Naive thymus-derived CD4-positive, alpha-beta T cell (primary cell): ENCODE results near the gene GSAP. TPM values are rescaled to one million over a fixed set of nuclear protein-coding genes. Genes with fewer than 3 reads are reported as not detected.

ENCODE experiments used
- ATAC-seq: fragments of 150-1000 bp; cut with Tn5 transposase; 2 replicates; pipeline ENCODE4 v1.10.0; 2021; ENCODE audit warnings: mild to moderate bottlenecking, moderate library complexity
- CTCF ChIA-PET: fragments of 350-600 bp; sonication (Branson Sonifier 250); formaldehyde crosslinking; loops from one replicate; lab custom pipeline; 2021; ENCODE audit warnings: antibody characterized with exemption; lab: Charles Lee
- POLR2A ChIA-PET: fragments of 350-600 bp; sonication (Branson Sonifier 250); formaldehyde crosslinking; loops from one replicate; lab custom pipeline; 2021; ENCODE audit warnings: antibody characterized with exemption, inconsistent platforms; lab: Charles Lee
- DNase-seq, 9 donors: peaks; one replicate each; pipeline versions ENCODE4 v3.0.0 to v3.0.0-alpha.2; 2020 to 2022; ENCODE audit warnings: mixed read lengths in 1 of 9
- H3K27ac ChIP-seq: one replicate; pipeline ENCODE4 v1.7.0; 2013; ENCODE audit warnings: mild to moderate bottlenecking, low read depth, low read length, moderate library complexity
- H3K27me3 ChIP-seq, 2 donors: one replicate each; pipeline ENCODE4 v1.7.0; 2013; ENCODE audit warnings: low read length in 2 of 2, mild to moderate bottlenecking in 2 of 2, moderate library complexity in 2 of 2; ENCODE audit not compliant: control insufficient read depth in 2 of 2, insufficient read depth in 2 of 2
- H3K36me3 ChIP-seq, 3 experiments: 1 replicate in 2 of 3; 2 replicates in 1 of 3; pipeline ENCODE4 v1.7.0; 2013; ENCODE audit warnings: low read length in 3 of 3, mild to moderate bottlenecking in 3 of 3, moderate library complexity in 1 of 3; ENCODE audit not compliant: insufficient read depth in 3 of 3, control insufficient read depth in 2 of 3
- H3K4me1 ChIP-seq, 2 donors: one replicate each; pipeline ENCODE4 v1.7.0; 2013; ENCODE audit warnings: low read length in 2 of 2, mild to moderate bottlenecking in 2 of 2, moderate library complexity in 1 of 2; ENCODE audit not compliant: control insufficient read depth in 2 of 2, insufficient read depth in 2 of 2
- H3K4me3 ChIP-seq: 2 replicates; pipeline ENCODE4 v1.7.0; 2013; ENCODE audit warnings: mild to moderate bottlenecking, low read length
- H3K9me3 ChIP-seq, 3 experiments: 1 replicate in 2 of 3; 2 replicates in 1 of 3; pipeline ENCODE4 v1.7.0; 2013; ENCODE audit warnings: low read length in 3 of 3; ENCODE audit not compliant: control insufficient read depth in 2 of 3
- H3K27ac Mint-ChIP-seq, 9 donors: one replicate each; pipeline ENCODE4 v1.8.0; 2020 to 2022; ENCODE audit warnings: mixed read lengths in 9 of 9, mild to moderate bottlenecking in 8 of 9, moderate library complexity in 5 of 9, inconsistent platforms in 2 of 9
- H3K27me3 Mint-ChIP-seq, 5 donors: one replicate each; pipeline ENCODE4 v1.8.0; 2021 to 2022; ENCODE audit warnings: mixed read lengths in 5 of 5, mild to moderate bottlenecking in 1 of 5
- H3K36me3 Mint-ChIP-seq, 5 donors: one replicate each; pipeline ENCODE4 v1.8.0; 2020 to 2022; ENCODE audit warnings: mixed read lengths in 5 of 5, mild to moderate bottlenecking in 3 of 5, inconsistent platforms in 1 of 5
- H3K4me1 Mint-ChIP-seq, 7 donors: one replicate each; pipeline ENCODE4 v1.8.0; 2020 to 2022; ENCODE audit warnings: mixed read lengths in 7 of 7, mild to moderate bottlenecking in 3 of 7, inconsistent platforms in 1 of 7
- H3K4me3 Mint-ChIP-seq, 10 donors: one replicate each; pipeline ENCODE4 v1.8.0; 2020 to 2022; ENCODE audit warnings: mild to moderate bottlenecking in 10 of 10, mixed read lengths in 10 of 10, moderate library complexity in 6 of 10, inconsistent platforms in 2 of 10
- H3K9me3 Mint-ChIP-seq, 11 donors: one replicate each; pipeline ENCODE4 v1.8.0; 2020 to 2022; ENCODE audit warnings: mixed read lengths in 11 of 11, mild to moderate bottlenecking in 4 of 11, inconsistent platforms in 1 of 11, moderate library complexity in 1 of 11
- intact Hi-C, 2 donors: fragments of 100-400 bp; cut with micrococcal nuclease; formaldehyde crosslinking; loops; one replicate each; pipeline ENCODE4 v1.15.1; 2023
- polyA plus RNA-seq, 2 donors: library from polyadenylated mRNA; unstranded; fragments of 300-500 nt; fragmentation: Illumina TruSeq; gene quantifications; one replicate each; pipeline ENCODE4 v1.2.3, GENCODE V29; 2021
- total RNA-seq, 6 experiments: library from RNA in 5 of 6; stranded (reverse) in 5 of 6; gene quantifications; 1 replicate in 5 of 6; 2 replicates in 1 of 6; pipeline ENCODE4 v1.2.3 and lab custom pipeline; 2021 to 2026

Gene GSAP
- total and polyA plus RNA-seq, 7 experiments from 2014 or later, result 6.6 to 59.8 (median 29.1) TPM

- intact Hi-C loops, result no loop called here
- peaks cover 0 to 5% (median 0%) of the 10 kb centered on the region in 3 experiments for H3K36me3 ChIP-seq
- peaks cover 0 to 7% (median 3%) of the 10 kb centered on the region in 7 donors for H3K4me1 Mint-ChIP-seq
- peaks cover 13 to 49% (median 32%) of the 10 kb centered on the region in 5 donors for H3K36me3 Mint-ChIP-seq
- H3K4me3 ChIP-seq, result no peak overlapping the region
- DNase-seq (no peak), ATAC-seq (no peak)
- H3K4me3 Mint-ChIP-seq, result no peak overlapping the region
- peak overlapping the region in 1 of 9 donors; percentile 35 for H3K27ac Mint-ChIP-seq
- H3K27ac ChIP-seq, result no peak overlapping the region
- H3K27me3 ChIP-seq, result no peaks in the 10 kb centered on the region
- ChIA-PET CTCF (no interaction called here), POLR2A (no interaction called here)
- no peaks in the 10 kb centered on the region for H3K9me3 ChIP-seq
- H3K27me3 Mint-ChIP-seq, result peaks cover 0 to 10% (median 0%) of the 10 kb centered on the region in 5 donors
- H3K9me3 Mint-ChIP-seq, result peaks cover 0 to 15% (median 2%) of the 10 kb centered on the region in 11 donors
- H3K4me1 ChIP-seq, result no peaks in the 10 kb centered on the region
These were observed 48.2 kb downstream of the GSAP start for GRCh38 chr7:77367976-77368375.

- Histone ChIP-seq H3K27ac (no peak overlapping the region), H3K27me3 (no peaks in the 10 kb centered on the region), H3K4me3 (no peak overlapping the region), H3K4me1 (no peaks in the 10 kb centered on the region), H3K9me3 (no peaks in the 10 kb centered on the region), H3K36me3 (peaks cover 0 to 11% (median 0%) of the 10 kb centered on the region in 3 experiments)
- peaks cover 6 to 41% (median 30%) of the 10 kb centered on the region in 5 donors for H3K36me3 Mint-ChIP-seq
- H3K27ac Mint-ChIP-seq, result peak overlapping the region in 1 of 9 donors; percentile 40
- ATAC-seq, result no peak
- H3K27me3 Mint-ChIP-seq, result peaks cover 0 to 11% (median 0%) of the 10 kb centered on the region in 5 donors
- H3K4me1 Mint-ChIP-seq, result peaks cover 0 to 16% (median 8%) of the 10 kb centered on the region in 7 donors
- no peak overlapping the region for H3K4me3 Mint-ChIP-seq
- CTCF ChIA-PET, result no interaction called here
- intact Hi-C loops, result no loop called here
- POLR2A ChIA-PET, result no interaction called here
- no peak for DNase-seq
- H3K9me3 Mint-ChIP-seq, result peaks cover 0 to 15% (median 2%) of the 10 kb centered on the region in 11 donors
These were observed 53.2 kb downstream of the GSAP start for GRCh38 chr7:77362905-77363304.

- no peak overlapping the region for H3K4me3 ChIP-seq
- ChIA-PET CTCF (no interaction called here), POLR2A (no interaction called here)
- ATAC-seq (no peak), DNase-seq (no peak)
- peaks cover 0 to 11% (median 0%) of the 10 kb centered on the region in 3 experiments for H3K36me3 ChIP-seq
- no peak overlapping the region for H3K27ac ChIP-seq
- Mint-ChIP-seq H3K9me3 (peaks cover 0 to 4% (median 0%) of the 10 kb centered on the region in 11 donors), H3K36me3 (peaks cover 0 to 31% (median 24%) of the 10 kb centered on the region in 5 donors), H3K27ac (peak overlapping the region in 2 of 9 donors; percentile 0 to 2), H3K4me1 (peaks cover under 1 to 28% (median 13%) of the 10 kb centered on the region in 7 donors), H3K4me3 (no peak overlapping the region), H3K27me3 (peaks cover 0 to 17% (median 0%) of the 10 kb centered on the region in 5 donors)
- H3K9me3 ChIP-seq, result no peaks in the 10 kb centered on the region
- H3K4me1 ChIP-seq, result no peaks in the 10 kb centered on the region
- H3K27me3 ChIP-seq, result no peaks in the 10 kb centered on the region
- intact Hi-C loops, result no loop called here
These were observed 55.2 kb downstream of the GSAP start for GRCh38 chr7:77360969-77361368.

GRCh38 chr7:77360104-77360503 is 56.0 kb downstream of the GSAP start:
- ATAC-seq (no peak), DNase-seq (no peak)
- H3K36me3 Mint-ChIP-seq, result peaks cover 0 to 31% (median 21%) of the 10 kb centered on the region in 5 donors
- H3K4me3 Mint-ChIP-seq, result no peak overlapping the region
- ChIA-PET POLR2A (no interaction called here), CTCF (no interaction called here)
- Histone ChIP-seq H3K4me3 (no peak overlapping the region), H3K27ac (no peak overlapping the region), H3K9me3 (no peaks in the 10 kb centered on the region), H3K27me3 (no peaks in the 10 kb centered on the region), H3K4me1 (peaks cover 3% of the 10 kb centered on the region in 2 donors), H3K36me3 (peaks cover 0 to 11% (median 0%) of the 10 kb centered on the region in 3 experiments)
- intact Hi-C loops, result no loop called here
- H3K27me3 Mint-ChIP-seq, result peaks cover 0 to 20% (median 0%) of the 10 kb centered on the region in 5 donors
- no peaks in the 10 kb centered on the region for H3K9me3 Mint-ChIP-seq
- H3K4me1 Mint-ChIP-seq, result peaks cover 6 to 35% (median 19%) of the 10 kb centered on the region in 7 donors
- no peak overlapping the region for H3K27ac Mint-ChIP-seq

GRCh38 chr7:77359599-77359998 is 56.5 kb downstream of the GSAP start:
- no peak overlapping the region for H3K27ac ChIP-seq
- H3K27me3 Mint-ChIP-seq, result peaks cover 0 to 22% (median 0%) of the 10 kb centered on the region in 5 donors
- H3K4me1 Mint-ChIP-seq, result peaks cover 11 to 40% (median 24%) of the 10 kb centered on the region in 7 donors
- peaks cover 0 to 31% (median 21%) of the 10 kb centered on the region in 5 donors for H3K36me3 Mint-ChIP-seq
- H3K36me3 ChIP-seq, result peaks cover 0 to 11% (median 0%) of the 10 kb centered on the region in 3 experiments
- ChIA-PET POLR2A (interaction anchor here (0.6 kb wide), 2 partner anchors 10 to 42 kb away, joined by 4 read pairs; no protein-coding TSS in a partner anchor), CTCF (interaction anchor here (0.7 kb wide), 1 partner anchor 1814 kb away, joined by 3 read pairs; no protein-coding TSS in a partner anchor)
- no peak for ATAC-seq
- no peak overlapping the region for H3K4me3 ChIP-seq
- no peaks in the 10 kb centered on the region for H3K27me3 ChIP-seq
- DNase-seq, result no peak
- H3K9me3 ChIP-seq, result no peaks in the 10 kb centered on the region
- no peak overlapping the region for H3K4me3 Mint-ChIP-seq
- peaks cover 7 to 8% of the 10 kb centered on the region in 2 donors for H3K4me1 ChIP-seq
- no peaks in the 10 kb centered on the region for H3K9me3 Mint-ChIP-seq
- H3K27ac Mint-ChIP-seq, result peak overlapping the region in 1 of 9 donors; percentile 2
- intact Hi-C loops, result no loop called here

GRCh38 chr7:77354914-77355313 is 61.2 kb downstream of the GSAP start:
- Mint-ChIP-seq H3K9me3 (no peaks in the 10 kb centered on the region), H3K27me3 (peaks cover 0 to 14% (median 0%) of the 10 kb centered on the region in 5 donors), H3K4me3 (peak overlapping the region; percentile 21 to 96 (median 61)), H3K36me3 (peaks cover 0 to 19% (median 13%) of the 10 kb centered on the region in 5 donors), H3K4me1 (peaks cover 34 to 68% (median 62%) of the 10 kb centered on the region in 7 donors), H3K27ac (peak overlapping the region in 8 of 9 donors; percentile 49 to 90 (median 82))
- intact Hi-C loops, result loop anchor here (1.0 to 5.0 kb wide), 6 partner anchors 10 to 342 kb away; partner anchors contain the start of genes GSAP (in 1 of the 2) and RSBN1L (in 1 of the 2)
- no peak overlapping the region for H3K4me3 ChIP-seq
- DNase-seq (no peak), ATAC-seq (no peak)
- no peak overlapping the region for H3K27ac ChIP-seq
- no peaks in the 10 kb centered on the region for H3K9me3 ChIP-seq
- H3K4me1 ChIP-seq, result peaks cover 46 to 49% of the 10 kb centered on the region in 2 donors
- POLR2A ChIA-PET, result interaction anchor here (0.8 to 4.6 kb wide), 5 partner anchors 16 to 341 kb away, joined by 3 to 26 read pairs (median 5); partner anchors contain the start of genes GSAP and RSBN1L
- H3K27me3 ChIP-seq, result no peaks in the 10 kb centered on the region
- peaks cover 0 to 4% (median 0%) of the 10 kb centered on the region in 3 experiments for H3K36me3 ChIP-seq
- CTCF ChIA-PET, result interaction anchor here (0.9 to 2.2 kb wide), 3 partner anchors 18 to 23 kb away, joined by 3 to 6 read pairs (median 5); no protein-coding TSS in a partner anchor
